Natural killer cell (primary cell): ENCODE results near the gene ELAVL2. TPM values are rescaled to one million over a fixed set of nuclear protein-coding genes. Genes with fewer than 3 reads are reported as not detected.
"Not testable (repeated sequence)": the region's sequence is repeated elsewhere in the genome, so short reads cannot be mapped to it uniquely, and the experiment has no call there.

Experiments used
- ATAC-seq, 3 donors: fragments of 150-1000 bp in 2 of 3; fragments of 200-7000 bp in 1 of 3; cut with Tn5 transposase; 1 replicate in 1 of 3; 2 replicates in 2 of 3; pipeline ENCODE4 v1.10.0; 2021; ENCODE audit warnings: mild to moderate bottlenecking in 2 of 3, moderate library complexity in 2 of 3
- DNase-seq, 2 donors: peaks; one replicate each; pipeline versions ENCODE4 v3.0.0 to v3.0.0-alpha.2; 2013 to 2021; ENCODE audit warnings: mixed read lengths in 1 of 2
- H3K27ac ChIP-seq: one replicate; pipeline ENCODE4 v1.5.1; 2013; ENCODE audit warnings: mild to moderate bottlenecking, low read length
- H3K27me3 ChIP-seq: one replicate; pipeline ENCODE4 v1.6.1; 2013; ENCODE audit warnings: low read length; ENCODE audit not compliant: control insufficient read depth, insufficient read depth
- H3K36me3 ChIP-seq: one replicate; pipeline ENCODE4 v1.6.1; 2013; ENCODE audit warnings: low read length; ENCODE audit not compliant: control insufficient read depth, insufficient read depth
- H3K4me1 ChIP-seq: one replicate; pipeline ENCODE4 v1.6.1; 2013; ENCODE audit warnings: low read length; ENCODE audit not compliant: control insufficient read depth, insufficient read depth
- H3K4me3 ChIP-seq: one replicate; pipeline ENCODE4 v1.5.1; 2013; ENCODE audit warnings: low read length
- H3K9me3 ChIP-seq: one replicate; pipeline ENCODE4 v1.6.1; 2013; ENCODE audit warnings: low read length; ENCODE audit not compliant: control insufficient read depth, insufficient read depth
- H3K27ac Mint-ChIP-seq, 2 donors: one replicate each; pipeline ENCODE4 v1.8.0; 2022; ENCODE audit warnings: mild to moderate bottlenecking in 2 of 2, mixed read lengths in 2 of 2, moderate library complexity in 1 of 2
- H3K27me3 Mint-ChIP-seq, 2 donors: one replicate each; pipeline ENCODE4 v1.8.0; 2022; ENCODE audit warnings: low read depth in 2 of 2, mixed read lengths in 2 of 2
- H3K36me3 Mint-ChIP-seq: one replicate; pipeline ENCODE4 v1.8.0; 2022; ENCODE audit warnings: mixed read lengths
- H3K4me1 Mint-ChIP-seq, 2 donors: one replicate each; pipeline ENCODE4 v1.8.0; 2022; ENCODE audit warnings: mixed read lengths in 2 of 2
- H3K4me3 Mint-ChIP-seq: one replicate; pipeline ENCODE4 v1.8.0; 2022; ENCODE audit warnings: mild to moderate bottlenecking, moderate library complexity, mixed read lengths
- H3K9me3 Mint-ChIP-seq, 2 donors: one replicate each; pipeline ENCODE4 v1.8.0; 2022; ENCODE audit warnings: mixed read lengths in 2 of 2
- CTCF ChIP-seq: fragments of 200-600 bp; IDR thresholded peaks from one replicate; pipeline ENCODE4 v1.8.0; 2022; ENCODE audit warnings: antibody characterized with exemption
- WGBS: methylation state at CpG from one replicate; pipeline ENCODE4 v1.1.7; 2013; ENCODE audit warnings: missing lambda C conversion rate; ENCODE audit not compliant: insufficient coverage; 5-methylcytosine and 5-hydroxymethylcytosine counted together
- intact Hi-C: fragments of 100-400 bp; cut with micrococcal nuclease; formaldehyde crosslinking; loops from one replicate; pipeline ENCODE4 v1.14.2; 2022
- total RNA-seq, 4 donors: library from RNA; stranded (reverse); fragments of 120-200 nt in 1 of 4; gene quantifications; one replicate each; pipeline versions ENCODE4 v1.2.3 to v1.2.4, GENCODE V29; 2013 to 2022

The ELAVL2 gene
- total RNA-seq, 3 donors from 2014 or later (not counting 1 experiment from before 2014, with no cell fraction given) = not detected

GRCh38 chr9:23728736-23729135, 97.3 kb downstream of the ELAVL2 start:
- H3K9me3 ChIP-seq = no peaks in the 10 kb centered on the region
- WGBS = 82% methylated on average over 2 of the region's 2 CpGs
- H3K4me3 ChIP-seq = no peak overlapping the region
- no peaks in the 10 kb centered on the region for H3K36me3 ChIP-seq
- Mint-ChIP-seq H3K27ac (no peak overlapping the region), H3K4me1 (no peaks in the 10 kb centered on the region), H3K27me3 (no peaks in the 10 kb centered on the region), H3K9me3 (peaks cover 10 to 20% of the 10 kb centered on the region in 2 donors), H3K36me3 (no peaks in the 10 kb centered on the region), H3K4me3 (no peak overlapping the region)
- H3K27me3 ChIP-seq = no peaks in the 10 kb centered on the region
- ATAC-seq (no peak), DNase-seq (no peak)
- no peak overlapping the region for H3K27ac ChIP-seq
- TF ChIP-seq CTCF = no peak
- no peaks in the 10 kb centered on the region for H3K4me1 ChIP-seq
- intact Hi-C loops = no loop called here

- Mint-ChIP-seq H3K27ac (no peak overlapping the region), H3K36me3 (no peaks in the 10 kb centered on the region), H3K4me3 (no peak overlapping the region), H3K4me1 (no peaks in the 10 kb centered on the region), H3K9me3 (peaks cover 10 to 15% of the 10 kb centered on the region in 2 donors), H3K27me3 (no peaks in the 10 kb centered on the region)
- DNase-seq (no peak), ATAC-seq (no peak)
- Histone ChIP-seq H3K36me3 (no peaks in the 10 kb centered on the region), H3K27ac (no peak overlapping the region), H3K9me3 (no peaks in the 10 kb centered on the region), H3K4me1 (no peaks in the 10 kb centered on the region), H3K27me3 (no peaks in the 10 kb centered on the region), H3K4me3 (no peak overlapping the region)
- intact Hi-C loops = no loop called here
- no peak for TF ChIP-seq CTCF
- 85% methylated on average over 5 of the region's 6 CpGs for WGBS
Measured at GRCh38 chr9:23725279-23725946, 100.6 kb downstream of the ELAVL2 start.

GRCh38 chr9:23723672-23724071, 102.4 kb downstream of the ELAVL2 start:
- Histone ChIP-seq H3K4me3 (no peak overlapping the region), H3K4me1 (no peaks in the 10 kb centered on the region), H3K36me3 (no peaks in the 10 kb centered on the region), H3K27ac (no peak overlapping the region), H3K9me3 (no peaks in the 10 kb centered on the region), H3K27me3 (no peaks in the 10 kb centered on the region)
- H3K9me3 Mint-ChIP-seq = peaks cover 10 to 15% of the 10 kb centered on the region in 2 donors
- ATAC-seq (no peak), DNase-seq (no peak)
- intact Hi-C loops = no loop called here
- no peaks in the 10 kb centered on the region for H3K36me3 Mint-ChIP-seq
- H3K27ac Mint-ChIP-seq = no peak overlapping the region
- H3K4me3 Mint-ChIP-seq = no peak overlapping the region
- TF ChIP-seq CTCF = no peak
- 79% methylated on average over 2 of the region's 2 CpGs for WGBS
- no peaks in the 10 kb centered on the region for H3K4me1 Mint-ChIP-seq
- H3K27me3 Mint-ChIP-seq = no peaks in the 10 kb centered on the region

- H3K27me3 Mint-ChIP-seq, H3K36me3 ChIP-seq, H3K27ac Mint-ChIP-seq, H3K36me3 Mint-ChIP-seq, DNase-seq, ATAC-seq, H3K9me3 ChIP-seq, H3K27ac ChIP-seq, intact Hi-C loops, H3K4me1 Mint-ChIP-seq, H3K27me3 ChIP-seq, H3K4me1 ChIP-seq, H3K4me3 Mint-ChIP-seq, H3K4me3 ChIP-seq: not testable (repeated sequence)
- 76% methylated on average over 2 of the region's 4 CpGs for WGBS
- H3K9me3 Mint-ChIP-seq = peaks cover 10 to 14% of the 10 kb centered on the region in 2 donors
Measured at GRCh38 chr9:23723048-23723447, 103.0 kb downstream of the ELAVL2 start.
